ENCODE data around the gene OR2AG1.

OR2AG1 gene

GRCh38 chr11:6782720-6783119, at the start of gene OR2AG1:
Gene OR2AG1, plus strand, starts transcription at chr11:6783020. Its CDS starts 2,018 bp downstream, at chr11:6785038.
- DNase-seq: no peak

- no peak for DNase-seq
Measured at GRCh38 chr11:6733326-6734275, 49.2 kb upstream of the OR2AG1 start.

- DNase-seq: no peak
Measured at GRCh38 chr11:6734616-6735015, 48.2 kb upstream of the OR2AG1 start.

GRCh38 chr11:6735306-6735705, 47.5 kb upstream of the OR2AG1 start:
- no peak for DNase-seq

GRCh38 chr11:6736495-6737121, 46.2 kb upstream of the OR2AG1 start:
- DNase-seq: no peak

GRCh38 chr11:6737872-6738466, 44.9 kb upstream of the OR2AG1 start:
- no peak for DNase-seq

DNA sequence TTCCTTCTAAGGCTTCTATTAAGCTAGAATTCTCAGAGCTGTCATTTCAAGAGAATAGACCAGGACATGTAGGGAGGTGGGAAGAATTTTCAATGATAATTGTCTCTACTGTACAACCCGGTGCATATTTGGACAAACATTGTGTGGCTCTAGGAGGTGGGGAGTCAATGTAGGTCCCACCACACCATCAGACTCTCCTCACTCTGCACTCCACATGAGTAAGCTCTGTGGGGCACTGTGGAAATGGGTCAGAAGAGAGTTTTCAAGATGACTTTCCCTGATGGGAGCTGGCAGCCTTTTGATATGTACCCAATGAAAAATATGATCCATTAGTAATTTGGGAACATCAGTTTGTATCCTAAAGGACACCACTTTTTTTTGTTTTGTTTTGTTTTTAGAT, 44.2 kb upstream of the OR2AG1 start:
- DNase-seq: no peak

DNA sequence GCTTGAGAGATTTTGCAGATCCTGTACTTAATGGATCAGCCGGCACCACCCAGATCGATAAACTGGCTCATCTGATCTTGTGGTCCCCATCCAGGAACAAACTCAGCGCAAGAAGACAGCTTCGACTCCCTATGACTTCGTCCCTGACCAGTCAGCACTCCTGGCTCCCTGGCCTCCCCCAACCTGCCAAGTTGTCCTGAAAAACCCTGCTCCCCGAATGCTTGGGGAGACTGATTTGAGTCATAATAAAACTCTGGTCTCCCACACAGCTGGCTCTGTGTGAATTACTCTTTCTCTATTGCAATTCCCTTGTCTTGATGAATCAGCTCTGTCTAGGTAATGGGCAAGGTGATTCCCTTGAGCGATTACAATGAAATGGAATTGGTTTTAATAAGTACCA, 40.6 kb upstream of the OR2AG1 start:
- DNase-seq: no peak

DNA sequence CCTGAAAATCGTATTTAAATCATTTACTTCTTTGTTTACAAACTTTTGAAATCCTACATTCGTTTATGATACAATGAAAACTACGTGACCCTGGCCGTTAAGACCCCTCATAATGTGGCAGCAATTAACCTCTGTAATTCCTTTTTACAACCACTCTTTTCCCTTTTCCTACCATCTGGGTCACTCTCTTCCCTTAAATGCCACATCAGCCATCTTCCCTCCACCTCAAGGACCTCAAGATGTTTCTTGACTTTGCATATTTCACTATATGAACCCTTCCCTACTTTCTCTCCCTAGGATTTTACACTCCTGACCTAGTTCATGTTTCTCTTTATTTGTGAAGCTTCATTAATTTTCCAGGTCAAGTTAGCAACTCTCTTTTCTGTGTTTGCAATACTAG, 37.8 kb upstream of the OR2AG1 start:
- DNase-seq: no peak

DNA sequence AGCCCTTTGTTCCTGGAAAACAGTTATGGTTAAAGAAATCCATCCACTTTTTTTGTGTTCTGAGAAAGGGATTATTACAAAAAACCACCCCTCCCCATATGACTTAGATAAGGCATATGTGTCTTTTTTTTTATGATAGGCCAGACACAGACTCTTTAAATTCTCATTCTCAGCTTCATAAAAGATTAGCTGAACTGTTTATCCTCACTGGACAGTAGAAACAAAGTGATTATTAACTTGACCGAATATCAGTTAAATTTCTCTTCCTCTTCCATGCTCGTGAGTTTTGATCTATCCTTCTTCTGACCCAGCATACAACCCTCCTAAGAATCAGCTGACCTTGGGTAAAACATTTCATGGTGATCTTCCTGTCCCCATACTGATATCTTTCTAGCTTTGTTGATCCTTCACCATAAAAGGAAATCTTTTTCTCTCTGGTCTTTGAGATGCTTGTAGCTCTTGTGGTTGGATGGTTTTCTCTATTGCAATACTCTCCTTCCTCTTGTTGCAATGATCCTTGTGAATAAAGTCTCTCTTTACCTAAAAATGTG, 37.3 kb upstream of the OR2AG1 start:
- DNase-seq: no peak

DNA sequence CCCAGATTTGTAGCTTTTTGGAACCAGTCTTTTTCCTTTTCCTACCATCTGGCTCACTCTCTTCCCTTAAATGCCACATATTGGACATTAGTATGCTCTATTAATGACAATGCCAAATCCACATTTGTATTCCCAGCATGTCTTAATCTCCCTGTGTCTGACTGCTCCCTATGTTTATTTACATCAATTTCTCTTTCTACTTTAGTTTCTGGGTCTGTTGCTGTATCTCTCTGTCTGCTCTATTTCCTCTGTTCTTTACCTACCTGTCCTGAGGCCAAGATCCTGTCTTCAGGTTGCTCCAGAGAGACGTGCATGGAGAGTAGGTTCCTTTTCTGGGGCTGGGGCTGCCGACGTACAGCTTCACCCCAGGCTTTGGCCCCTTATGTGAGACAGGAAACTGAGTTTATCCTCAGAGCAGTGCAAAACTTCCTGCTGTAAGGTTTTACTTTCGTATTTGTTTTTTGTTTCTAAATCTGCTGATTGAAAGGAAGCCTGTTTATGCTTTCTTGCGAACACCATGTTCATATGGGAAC, 36.7 kb upstream of the OR2AG1 start:
- DNase-seq: no peak

DNA sequence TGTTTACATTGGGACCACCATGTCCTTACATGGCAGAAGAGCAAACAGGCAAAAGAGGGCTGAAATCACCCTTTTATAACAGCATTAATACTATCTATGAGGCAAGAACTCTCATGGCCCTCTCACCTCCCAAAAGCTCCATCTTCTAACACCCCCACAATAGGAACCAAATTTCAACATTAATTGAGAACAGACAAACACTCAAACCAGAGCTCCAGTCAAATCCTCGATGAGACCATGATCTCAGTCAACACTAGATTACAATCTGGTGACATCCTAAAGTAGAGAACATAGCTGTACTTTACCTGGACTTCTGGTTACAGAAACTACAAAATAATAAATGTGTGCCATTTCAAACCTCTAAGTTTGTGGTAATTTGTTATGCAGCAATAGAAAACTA, 36.2 kb upstream of the OR2AG1 start:
- DNase-seq: no peak

DNA sequence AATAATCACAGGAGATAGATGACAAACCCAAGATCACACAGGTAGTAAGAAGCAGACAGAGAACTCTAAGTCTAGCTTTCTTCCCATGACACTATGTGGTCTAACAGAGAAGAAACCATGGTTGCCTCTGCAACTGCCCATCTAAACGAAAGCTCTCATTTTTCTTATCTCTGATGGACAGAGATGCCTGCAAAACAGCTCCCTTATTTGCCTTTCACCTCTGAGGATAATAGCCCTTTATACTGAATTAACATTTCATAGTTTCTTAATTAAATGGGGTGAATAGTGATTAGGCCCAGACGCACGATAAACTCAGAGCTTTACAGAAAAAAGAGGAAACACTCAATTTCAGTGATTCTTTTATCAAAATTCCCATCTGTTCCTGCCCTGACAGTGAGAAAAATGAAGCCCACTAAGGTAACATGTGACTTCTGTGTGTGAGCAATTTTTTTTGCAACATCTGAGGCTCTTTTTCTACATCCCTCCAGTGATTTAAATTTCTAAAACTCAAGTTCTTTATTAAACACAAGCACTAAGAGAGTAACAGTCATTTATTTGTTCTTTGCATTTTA, 35.6 kb upstream of the OR2AG1 start:
- no peak for DNase-seq

DNA sequence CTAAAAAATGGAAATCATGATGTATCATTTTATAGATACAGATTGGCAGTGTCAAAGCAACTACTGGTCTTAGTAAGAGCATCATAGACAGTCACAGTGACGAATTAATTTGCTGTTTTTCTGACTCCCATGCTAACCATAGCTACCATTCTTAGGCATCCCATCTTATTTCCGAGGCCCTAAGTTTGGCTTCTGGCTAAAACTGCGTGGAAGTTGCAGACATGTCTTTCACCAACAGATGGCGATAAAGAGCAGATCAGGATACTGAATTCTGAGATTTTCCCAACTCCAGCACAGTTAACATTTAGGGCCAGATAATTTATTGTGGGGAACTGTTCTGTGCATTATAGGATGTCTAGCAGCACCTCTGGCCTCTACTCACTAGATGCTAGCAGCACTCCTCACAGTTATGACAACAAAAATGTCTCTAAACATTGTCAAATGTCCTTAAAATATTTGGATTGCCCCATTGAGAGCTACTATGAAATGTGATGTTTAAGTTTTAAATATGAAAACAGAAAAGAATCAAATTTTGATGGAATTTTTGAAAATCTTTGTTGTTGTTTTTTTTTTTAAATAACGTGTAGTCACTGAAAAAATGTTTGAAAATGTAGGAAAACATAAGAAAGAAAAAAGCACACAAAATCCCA, 27.4 kb upstream of the OR2AG1 start:
- no peak for DNase-seq

DNA sequence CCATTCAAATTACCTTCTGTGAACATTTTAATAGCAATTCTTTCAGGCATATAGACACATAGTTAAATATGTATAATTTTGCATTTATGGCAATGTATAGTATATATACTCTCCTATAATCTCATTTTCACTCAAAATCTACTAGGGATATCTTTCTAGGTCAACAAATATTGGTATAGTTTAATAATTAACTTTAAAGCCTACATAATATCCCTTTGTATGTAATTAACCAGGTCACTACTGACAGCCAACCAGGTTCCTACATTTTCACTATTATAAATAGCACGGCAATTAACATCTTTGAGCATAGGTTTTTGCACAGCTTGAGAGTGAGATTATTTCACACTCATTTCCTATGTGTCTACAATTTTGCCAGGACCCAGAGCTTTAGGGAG, 26.9 kb upstream of the OR2AG1 start:
- DNase-seq: no peak

- peak; percentile 12 for DNase-seq
Measured at GRCh38 chr11:6757373-6757967, 25.4 kb upstream of the OR2AG1 start.

DNA sequence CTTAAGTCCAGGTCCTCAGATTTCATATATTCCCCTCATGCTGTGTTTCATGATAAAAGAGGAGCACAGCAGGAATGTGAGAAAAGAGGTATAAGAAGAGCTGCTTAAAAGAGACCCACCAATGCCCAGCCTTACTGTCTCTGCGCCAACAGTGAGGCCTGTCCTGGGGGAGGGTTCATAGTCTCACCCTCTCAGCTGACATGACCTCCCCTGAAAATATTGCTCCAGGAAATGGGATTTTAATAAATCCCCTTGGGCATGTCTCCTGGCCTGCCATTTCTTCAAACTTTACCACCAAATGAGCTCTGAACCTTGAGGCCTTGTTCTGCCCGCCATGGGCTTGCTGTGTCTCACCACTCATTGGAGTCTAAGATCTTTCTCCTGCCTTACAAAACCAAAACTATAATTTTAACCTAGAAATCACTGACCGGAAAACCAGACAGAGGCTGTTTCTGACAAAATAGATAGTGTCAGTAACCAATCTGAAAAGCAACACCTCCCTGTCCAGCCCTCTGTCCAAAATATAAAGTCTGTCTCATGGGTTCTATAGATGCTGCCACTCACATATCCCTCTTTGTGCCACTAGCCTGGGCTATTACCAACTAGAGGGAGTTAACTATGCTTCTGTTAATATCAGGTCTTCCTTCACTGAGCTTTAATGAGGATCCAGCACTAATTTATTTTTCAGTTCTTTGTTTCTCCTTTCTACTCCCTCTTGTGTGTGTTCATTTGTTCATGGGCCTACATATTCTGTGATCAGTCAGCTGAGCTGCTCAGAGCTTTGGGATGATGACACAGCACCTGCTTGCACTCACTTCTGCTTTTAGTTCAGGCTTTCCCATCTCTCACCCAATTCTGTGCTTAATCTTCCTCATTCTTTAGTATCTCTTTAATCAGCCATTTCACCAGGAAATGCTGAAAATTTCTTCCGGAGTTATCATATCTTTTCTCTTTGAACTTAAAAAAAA, 10.6 kb upstream of the OR2AG1 start, which contains the start of gene OR2AG2:
Gene OR2AG2, minus strand, starts transcription at position 51 of the 968 bp plus-strand sequence. CDS start 3,019 bp downstream, outside the sequence.
- DNase-seq: no peak

GRCh38 chr11:6778518-6778917, 4.3 kb upstream of the OR2AG1 start:
- DNase-seq: no peak

DNA sequence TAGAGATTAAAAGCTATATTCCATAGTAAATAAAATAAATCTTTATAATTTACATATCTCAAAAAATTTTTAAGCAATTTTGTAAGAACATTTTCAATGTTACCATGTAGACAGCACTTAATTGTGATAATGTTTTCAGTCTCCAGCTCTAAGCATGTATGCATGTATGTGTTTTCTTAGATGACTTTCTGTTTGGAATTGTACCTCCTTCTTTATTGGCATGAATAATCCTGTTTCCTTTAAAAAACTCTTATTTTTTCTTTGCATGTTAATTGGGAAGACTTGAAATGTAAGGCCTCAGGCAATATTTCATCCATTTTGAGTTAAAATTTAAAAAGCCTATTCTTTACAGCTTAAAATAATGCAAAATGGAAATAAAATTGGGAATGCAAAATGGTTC, 2.0 kb upstream of the OR2AG1 start:
- DNase-seq: no peak

- DNase-seq: no peak
Measured at GRCh38 chr11:6790546-6790945, 7.7 kb downstream of the OR2AG1 start.

DNA sequence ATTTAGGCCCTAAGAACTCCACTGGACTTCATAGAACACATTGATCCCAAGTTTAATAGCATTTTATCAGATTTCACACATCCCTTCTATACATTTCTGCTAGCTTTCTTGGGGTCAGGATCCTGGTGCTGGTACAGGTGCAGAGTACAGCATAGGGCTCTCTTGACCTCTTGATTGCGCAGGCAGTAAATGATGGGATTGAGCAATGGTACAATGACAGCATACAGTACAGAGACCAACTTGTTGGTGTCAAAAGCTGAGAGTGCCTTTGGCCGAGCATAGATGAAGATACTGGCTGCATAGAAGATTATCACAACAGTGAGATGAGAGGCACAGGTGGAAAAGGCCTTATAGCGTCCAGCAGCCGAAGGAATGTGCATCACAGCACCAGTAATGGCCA, 11.8 kb downstream of the OR2AG1 start:
- no peak for DNase-seq
